WERI-Rb-1 (cell line): ENCODE results near the gene KLHL29.

Experiments used
- DNase-seq: peaks from one replicate; pipeline ENCODE4 v3.0.0-alpha.2; 2020
- H3K27ac ChIP-seq: fragments of 250-450 bp; sonication (Bioruptor Pico); 2 replicates; pipeline ENCODE4 v1.5.1; 2020; ENCODE audit warnings: mild to moderate bottlenecking, moderate library complexity
- H3K27me3 ChIP-seq: fragments of 250-450 bp; sonication (Bioruptor Pico); 2 replicates; pipeline ENCODE4 v1.5.1; 2021; ENCODE audit warnings: mild to moderate bottlenecking, low read depth, moderate library complexity; ENCODE audit not compliant: insufficient read depth, severe bottlenecking
- H3K36me3 ChIP-seq: fragments of 250-450 bp; sonication (Bioruptor Pico); 2 replicates; pipeline ENCODE4 v1.5.1; 2020; ENCODE audit warnings: mild to moderate bottlenecking, moderate library complexity
- H3K4me3 ChIP-seq: 2 replicates; pipeline ENCODE4 v1.5.1; 2011; ENCODE audit warnings: low read depth, mild to moderate bottlenecking, control low read depth, low read length
- H3K9me3 ChIP-seq: fragments of 250-450 bp; sonication (Bioruptor Pico); 2 replicates; pipeline ENCODE4 v1.5.1; 2021; ENCODE audit warnings: mild to moderate bottlenecking, moderate library complexity; ENCODE audit not compliant: severe bottlenecking
- CTCF ChIP-seq: IDR thresholded peaks from 2 replicates; pipeline ENCODE4 v1.5.1; 2011; ENCODE audit warnings: low read depth, mild to moderate bottlenecking, control low read depth, inconsistent platforms, low read length

KLHL29 gene

GRCh38 chr2:23707096-23707495 is 322.1 kb downstream of the KLHL29 start:
- DNase-seq: no peak
- no peak for TF ChIP-seq CTCF
- H3K9me3 ChIP-seq: no peaks in the 10 kb centered on the region
- H3K27me3 ChIP-seq: no peaks in the 10 kb centered on the region
- H3K4me3 ChIP-seq: no peak overlapping the region
- peaks cover 38% of the 10 kb centered on the region for H3K36me3 ChIP-seq
- no peak overlapping the region for H3K27ac ChIP-seq

- no peak for TF ChIP-seq CTCF
- H3K27me3 ChIP-seq: no peaks in the 10 kb centered on the region
- H3K36me3 ChIP-seq: peaks cover 33% of the 10 kb centered on the region
- DNase-seq: no peak
- no peaks in the 10 kb centered on the region for H3K9me3 ChIP-seq
- H3K4me3 ChIP-seq: no peak overlapping the region
- H3K27ac ChIP-seq: no peak overlapping the region
These were observed 323.8 kb downstream of the KLHL29 start for GRCh38 chr2:23708771-23709170.

GRCh38 chr2:23709311-23709710 is 324.3 kb downstream of the KLHL29 start:
- Histone ChIP-seq H3K27me3 (no peaks in the 10 kb centered on the region), H3K36me3 (peaks cover 30% of the 10 kb centered on the region), H3K4me3 (no peak overlapping the region), H3K27ac (no peak overlapping the region), H3K9me3 (no peaks in the 10 kb centered on the region)
- TF ChIP-seq CTCF: no peak
- no peak for DNase-seq

GRCh38 chr2:23711979-23712755 is 327.2 kb downstream of the KLHL29 start:
- Histone ChIP-seq H3K27me3 (no peaks in the 10 kb centered on the region), H3K4me3 (no peak overlapping the region), H3K27ac (no peak overlapping the region), H3K36me3 (peaks cover 11% of the 10 kb centered on the region), H3K9me3 (no peaks in the 10 kb centered on the region)
- TF ChIP-seq CTCF: no peak
- no peak for DNase-seq

- Histone ChIP-seq H3K27me3 (no peaks in the 10 kb centered on the region), H3K4me3 (no peak overlapping the region), H3K27ac (no peak overlapping the region), H3K9me3 (no peaks in the 10 kb centered on the region), H3K36me3 (peaks cover 6% of the 10 kb centered on the region)
- no peak for TF ChIP-seq CTCF
- DNase-seq: no peak
These were observed 327.8 kb downstream of the KLHL29 start for GRCh38 chr2:23712756-23713151.

- Histone ChIP-seq H3K27me3 (no peaks in the 10 kb centered on the region), H3K36me3 (peaks cover under 1% of the 10 kb centered on the region), H3K9me3 (no peaks in the 10 kb centered on the region), H3K27ac (no peak overlapping the region), H3K4me3 (no peak overlapping the region)
- DNase-seq: no peak
- TF ChIP-seq CTCF: no peak
These were observed 328.4 kb downstream of the KLHL29 start for GRCh38 chr2:23713351-23713750.
